GM19238 (cell line): ENCODE measurements around the gene DACT3.
A peak's percentile ranks its signal among the peaks of the same experiment; 100 is the strongest.
"Not testable (repeated sequence)": the region's sequence is repeated elsewhere in the genome, so short reads cannot be mapped to it uniquely, and the experiment has no call there.

Experiments
- DNase-seq: peaks from one replicate; pipeline ENCODE4 v3.0.0; 2011; ENCODE audit warnings: low spot score; ENCODE audit not compliant: insufficient read length

The DACT3 gene

DNA sequence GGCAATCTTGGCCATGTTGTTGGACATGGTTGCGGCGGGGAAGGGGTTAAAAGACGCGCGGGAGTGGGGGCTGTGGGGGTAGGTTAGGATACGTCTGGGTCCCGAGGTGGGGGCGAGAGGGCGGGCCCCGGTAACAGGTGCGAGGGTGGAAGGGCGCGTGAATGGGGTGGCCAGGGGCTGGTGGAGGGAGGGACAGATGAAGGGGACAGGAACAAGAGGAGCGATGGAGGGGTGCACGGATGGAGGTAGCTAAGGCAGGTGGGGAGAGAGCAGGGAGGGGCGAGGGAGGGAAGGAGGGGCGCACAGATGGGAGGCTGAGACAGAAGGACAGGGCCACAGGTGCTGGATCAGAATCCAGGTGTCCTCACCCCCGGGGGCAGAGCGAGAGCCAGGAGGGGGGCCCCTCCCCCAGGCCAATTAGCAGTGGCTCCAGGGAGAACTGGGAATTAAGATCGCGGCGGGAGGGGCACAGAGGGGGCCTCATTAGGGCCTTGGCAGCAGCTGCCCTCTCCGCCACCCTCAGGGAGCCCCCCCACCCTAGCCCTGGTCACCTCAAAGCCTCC, 26.2 kb downstream of the DACT3 start:
- no peak for DNase-seq

DNA sequence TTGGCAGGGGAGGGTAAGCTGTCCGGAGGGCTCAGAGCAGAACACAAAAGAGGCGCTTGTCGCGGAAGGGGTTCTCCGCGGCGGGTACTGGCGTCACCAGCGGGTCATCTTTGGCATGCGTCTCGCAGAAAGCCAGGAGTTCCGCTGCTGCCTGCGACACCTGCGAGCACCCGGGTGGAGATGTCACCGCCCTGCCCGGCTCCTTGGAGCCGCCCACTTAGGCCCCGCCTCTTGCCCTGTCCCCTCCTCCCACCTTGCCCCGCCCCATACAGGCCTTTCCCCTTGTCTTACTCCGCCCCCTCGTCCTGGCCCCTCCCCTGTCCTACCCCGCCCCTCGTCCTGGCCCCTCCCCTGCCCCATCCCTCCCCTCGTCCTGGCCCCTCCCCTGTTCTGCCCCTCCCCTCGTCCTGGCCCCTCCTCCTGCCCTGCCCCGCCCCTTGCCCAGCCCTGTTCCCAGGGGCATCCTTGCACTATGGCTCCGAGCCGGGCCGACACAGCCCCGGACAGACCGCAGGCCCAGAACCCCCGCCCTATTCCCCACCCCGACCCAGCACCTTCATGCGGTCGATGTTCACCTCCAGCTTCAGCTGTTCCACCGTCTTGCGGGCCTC, 26.8 kb downstream of the DACT3 start:
- DNase-seq, result peak; percentile 90

DNA sequence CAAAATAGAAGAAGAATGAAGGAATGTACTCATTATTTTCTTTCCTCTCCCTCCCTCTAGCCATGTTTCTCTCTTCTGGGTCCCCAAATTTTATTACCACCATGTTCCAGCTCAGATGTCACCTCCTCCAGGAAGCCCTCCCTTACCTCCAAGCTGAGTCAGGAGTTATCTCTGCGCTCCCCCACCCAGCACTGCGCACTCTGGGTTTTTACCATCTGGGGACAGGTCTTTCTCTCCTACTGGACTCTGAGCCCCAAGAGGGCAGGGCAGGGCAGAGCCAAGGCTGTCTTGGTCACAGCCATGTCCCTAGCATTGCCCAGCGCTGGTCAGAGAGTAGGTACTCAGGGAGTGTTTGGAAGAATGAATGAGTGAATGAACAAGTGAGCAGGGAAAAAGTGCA, 27.9 kb downstream of the DACT3 start:
- no peak for DNase-seq

DNA sequence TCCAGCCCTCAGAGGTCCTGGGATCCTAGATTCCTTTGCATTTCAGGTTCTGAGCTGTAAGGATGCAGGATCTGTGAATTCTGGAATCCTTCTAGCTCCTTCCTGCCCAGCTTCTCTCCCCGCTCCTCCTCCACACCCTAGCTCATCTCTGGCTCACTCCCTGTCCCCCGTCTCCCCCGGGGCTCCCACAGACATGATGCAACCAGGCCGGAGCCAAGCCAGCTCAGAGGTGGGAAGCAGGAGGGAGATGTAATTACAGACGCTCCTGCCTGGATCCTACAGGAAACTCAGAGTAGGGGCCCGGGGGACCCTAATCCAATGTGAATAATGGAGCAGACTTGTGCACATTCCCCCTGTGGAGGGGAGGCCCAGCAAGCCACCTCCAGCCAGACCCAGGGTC, 29.5 kb downstream of the DACT3 start:
- DNase-seq, result no peak

DNA sequence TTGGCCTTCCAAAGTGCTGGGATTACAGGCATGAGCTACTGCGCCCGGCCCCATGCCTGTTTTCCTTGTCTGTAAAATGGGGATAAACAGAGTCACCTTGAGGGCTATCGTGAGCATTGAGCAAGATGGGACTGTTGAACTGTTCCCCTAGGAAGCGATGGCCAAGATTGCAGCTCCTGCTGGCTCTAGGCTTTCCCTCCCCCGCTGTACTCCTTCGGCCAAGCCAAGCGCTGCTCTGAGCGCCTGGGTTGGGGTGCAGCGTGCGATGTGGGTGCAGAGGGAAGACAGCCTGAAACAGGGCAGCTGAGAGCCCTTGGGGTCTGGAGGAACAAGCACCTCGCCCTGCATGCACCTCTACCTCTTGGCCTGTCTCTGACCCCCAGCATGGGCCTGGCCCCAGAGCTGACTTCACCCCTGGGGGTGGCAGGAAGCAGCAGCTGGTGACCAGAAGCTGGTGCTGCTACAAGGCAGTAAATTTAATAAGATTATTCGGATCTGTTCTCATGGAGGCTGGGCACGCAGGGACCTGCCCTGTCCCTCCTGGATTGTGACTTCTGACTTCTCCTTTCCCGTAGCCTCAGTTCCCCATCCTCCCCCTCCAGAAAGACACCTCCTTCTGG, 30.3 kb downstream of the DACT3 start:
- DNase-seq, result no peak

DNA sequence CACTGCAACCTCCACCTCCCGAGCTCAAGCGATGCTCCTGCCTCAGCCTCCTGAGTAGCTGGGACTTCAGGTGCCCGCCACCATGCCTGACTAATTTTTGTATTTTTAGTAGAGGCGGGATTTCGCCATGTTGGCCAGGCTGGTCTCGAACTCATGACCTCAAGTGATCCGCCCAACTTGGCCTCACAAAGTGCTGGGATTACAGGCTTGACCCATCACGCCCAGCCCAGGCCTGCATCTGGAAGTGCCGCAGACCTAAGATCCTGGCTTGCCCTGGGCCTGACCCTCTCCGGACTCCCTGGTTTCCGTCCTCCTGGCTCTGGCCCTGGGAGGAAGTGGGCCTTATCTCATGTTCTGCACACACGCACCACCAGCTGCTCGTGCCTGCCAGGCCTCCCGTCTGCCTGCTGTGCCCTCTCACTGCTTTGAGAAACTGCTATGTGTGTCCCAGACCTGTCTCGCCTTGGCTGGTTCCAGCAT, 31.4 kb downstream of the DACT3 start:
- no peak for DNase-seq

DNA sequence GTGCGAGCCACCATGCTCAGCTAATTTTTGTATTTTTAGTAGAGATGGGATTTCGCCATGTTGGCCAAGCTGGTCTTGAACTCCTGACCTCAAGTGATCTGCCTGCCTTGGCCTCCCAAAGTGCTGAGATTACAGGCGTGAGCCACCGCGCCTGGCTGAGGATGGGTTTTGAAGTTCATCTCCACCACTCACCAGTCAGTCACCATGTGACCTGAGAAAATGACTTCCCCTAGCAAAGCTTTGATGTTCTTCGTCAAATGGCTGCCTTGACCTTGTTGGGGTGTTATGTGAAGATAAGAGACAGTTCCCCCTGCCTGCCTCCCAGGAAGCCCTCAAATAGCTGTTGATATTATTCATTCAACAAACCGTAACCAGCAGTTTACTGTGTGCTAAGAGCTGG, 32.0 kb downstream of the DACT3 start:
- DNase-seq, result not testable (repeated sequence)

DNA sequence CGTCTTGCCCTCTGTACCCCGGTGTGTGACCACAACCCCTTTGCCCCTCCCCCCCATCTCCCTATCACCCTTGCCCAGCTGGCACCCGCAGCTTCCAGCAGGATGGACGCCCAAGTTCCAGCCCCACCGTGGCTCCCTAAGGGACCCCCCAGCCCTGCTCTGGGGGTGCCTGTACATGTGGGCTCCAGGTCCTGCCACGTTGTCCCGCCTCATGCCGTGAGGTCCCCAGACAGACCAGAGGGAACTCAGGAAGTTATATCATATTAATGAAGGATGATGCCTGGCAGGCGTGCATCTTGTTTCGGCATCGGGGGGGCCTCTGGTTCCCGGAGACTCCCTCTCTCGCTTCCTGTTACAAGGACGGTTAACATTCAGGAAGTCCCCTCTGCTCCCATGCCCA, 34.5 kb downstream of the DACT3 start:
- DNase-seq, result no peak

DNA sequence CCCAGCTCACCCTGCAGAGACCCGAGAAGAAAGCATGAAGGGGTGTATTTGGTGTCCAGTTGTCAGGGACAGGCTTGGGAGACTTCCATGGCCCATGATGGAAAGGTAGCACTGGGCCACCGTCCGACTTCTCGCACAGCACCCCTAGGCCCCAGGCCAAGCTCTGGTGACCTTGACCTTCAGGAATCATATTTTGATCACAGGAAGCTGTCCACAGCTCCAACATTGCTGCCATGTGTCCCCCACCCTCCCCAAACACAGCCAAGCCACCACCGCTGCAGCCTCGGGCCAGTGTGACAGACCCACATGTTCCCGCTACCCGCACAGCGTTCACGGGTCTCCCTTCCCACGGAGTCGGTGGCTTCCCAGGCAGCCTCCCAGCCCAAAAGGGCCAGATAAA, 35.3 kb downstream of the DACT3 start:
- no peak for DNase-seq

DNA sequence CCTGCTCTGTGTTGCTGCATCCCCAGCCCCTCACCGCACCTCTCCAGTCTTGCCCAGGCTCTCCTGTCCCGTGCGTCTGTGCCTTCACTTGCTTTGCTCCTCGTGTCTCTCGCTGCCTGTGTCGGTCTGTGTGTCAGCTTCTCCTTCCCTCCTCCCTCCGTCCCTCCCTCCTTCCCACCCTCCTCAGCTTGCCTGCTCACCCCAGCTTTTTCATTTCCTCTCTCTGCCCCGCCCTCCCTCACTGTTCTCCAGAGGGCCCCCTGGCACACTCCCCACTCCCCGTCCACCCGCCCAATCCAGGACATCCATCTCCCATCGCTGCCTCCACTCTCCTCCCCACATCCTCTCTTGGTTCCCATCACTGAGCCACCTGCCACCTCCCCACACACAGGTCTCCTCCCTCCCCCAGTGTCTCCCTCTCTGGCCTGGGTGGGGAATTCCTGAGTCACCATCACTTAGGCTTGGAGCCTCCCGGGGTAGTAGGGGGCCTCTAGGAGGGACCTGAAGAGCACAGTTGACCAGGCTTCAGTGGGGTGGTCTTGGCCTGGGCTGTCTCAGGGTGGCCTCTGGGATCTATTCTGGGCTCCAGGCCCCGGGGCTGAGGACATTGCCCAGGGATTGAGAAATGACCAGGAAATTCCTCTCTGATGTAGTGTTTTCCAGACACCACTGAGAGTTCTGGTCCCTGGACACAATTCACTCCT, 35.9 kb downstream of the DACT3 start, which contains the start of gene PTGIR:
TSS of gene PTGIR (minus strand) at position 132 of the 704 bp plus-strand sequence. CDS start 864 bp downstream, outside the sequence.
- DNase-seq, result no peak

DNA sequence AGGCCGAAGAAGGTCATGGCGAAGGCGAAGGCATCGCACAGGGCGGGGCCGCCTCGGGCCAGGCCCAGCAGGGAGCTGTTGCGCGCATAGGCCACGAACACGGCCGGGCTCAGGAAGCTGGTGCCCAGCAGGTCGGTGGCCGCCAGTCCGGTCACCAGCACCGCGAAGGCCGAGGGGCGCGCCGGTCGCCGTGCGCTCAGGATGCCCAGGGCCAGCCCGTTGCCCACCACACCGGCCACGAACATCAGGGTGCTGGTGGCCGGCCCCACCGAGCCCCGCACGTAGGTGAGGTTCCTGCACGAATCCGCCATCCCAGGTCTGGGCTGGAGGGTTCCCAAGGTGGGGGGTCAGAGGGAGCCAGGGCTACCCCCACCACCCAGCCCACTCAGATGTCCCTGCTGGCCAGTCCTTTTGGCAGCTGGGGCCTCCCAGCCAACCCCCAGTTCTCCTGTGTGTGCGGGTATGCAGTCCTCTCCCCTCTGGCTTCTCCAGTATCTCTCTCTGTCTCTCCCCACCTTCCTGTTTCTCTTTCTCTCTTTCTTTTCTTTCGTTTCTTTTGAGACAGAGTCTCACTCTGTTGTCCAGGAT, 37.0 kb downstream of the DACT3 start:
- DNase-seq, result no peak

DNA sequence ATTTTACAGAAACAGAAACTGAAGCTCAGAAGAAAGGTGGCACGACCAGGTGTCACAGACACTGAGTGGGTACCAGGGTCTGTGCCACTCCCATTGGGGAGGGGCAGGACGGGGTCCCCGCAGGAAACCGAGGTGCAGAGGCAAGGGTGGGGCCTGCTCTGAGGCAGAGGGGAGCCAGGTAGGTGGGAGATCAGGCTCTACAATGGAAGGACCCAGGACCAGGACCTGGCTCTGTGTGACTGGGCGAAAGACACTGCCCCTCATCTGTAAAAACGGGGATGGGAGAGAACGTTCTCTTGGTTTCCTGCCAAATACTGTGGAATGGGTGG, 38.9 kb downstream of the DACT3 start:
- no peak for DNase-seq

DNA sequence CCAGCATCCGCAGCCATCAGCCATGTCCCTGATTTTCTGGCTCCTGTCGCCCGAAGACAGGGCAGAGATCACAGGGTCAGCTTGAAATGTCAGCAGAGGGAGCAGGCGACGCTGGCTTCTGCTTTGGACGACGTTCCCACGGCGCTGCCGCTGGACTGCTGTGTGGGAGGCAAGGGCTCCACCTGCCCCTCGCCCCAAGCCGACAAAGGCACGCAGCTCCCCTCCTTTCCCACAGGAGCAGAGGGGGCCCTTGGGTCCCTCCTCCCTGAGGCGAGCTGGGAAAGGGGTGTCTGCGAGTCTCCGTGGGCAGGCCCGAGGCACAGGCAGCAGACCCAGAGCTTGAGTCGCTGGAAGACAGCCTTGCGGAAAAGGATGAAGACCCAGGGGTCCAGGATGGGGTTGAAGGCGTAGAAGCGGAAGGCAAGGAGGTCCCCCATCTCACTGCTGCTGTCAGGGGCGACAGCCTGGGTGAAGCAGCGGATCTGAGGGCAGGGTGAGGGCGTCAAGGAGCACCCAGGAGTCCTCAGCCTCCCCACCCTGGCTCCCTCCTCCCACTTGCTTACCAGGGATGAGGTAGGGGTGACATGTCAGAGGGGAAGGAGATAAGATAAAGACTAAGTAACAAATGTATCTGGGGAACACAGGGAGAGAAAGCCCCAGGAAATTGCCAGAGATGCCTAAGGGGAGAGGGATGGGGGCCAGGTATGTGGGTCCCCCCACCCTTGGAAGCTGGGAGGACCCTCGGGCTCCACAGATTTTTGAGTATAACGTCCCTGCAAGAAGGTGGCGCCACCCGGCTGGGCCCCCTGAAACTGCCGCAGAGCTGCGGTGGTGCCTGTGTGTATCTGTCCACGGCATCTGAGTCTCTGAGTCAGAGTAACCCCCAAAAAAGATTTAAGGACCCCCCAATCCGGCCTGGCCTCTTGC, 39.5 kb downstream of the DACT3 start:
- no peak for DNase-seq

DNA sequence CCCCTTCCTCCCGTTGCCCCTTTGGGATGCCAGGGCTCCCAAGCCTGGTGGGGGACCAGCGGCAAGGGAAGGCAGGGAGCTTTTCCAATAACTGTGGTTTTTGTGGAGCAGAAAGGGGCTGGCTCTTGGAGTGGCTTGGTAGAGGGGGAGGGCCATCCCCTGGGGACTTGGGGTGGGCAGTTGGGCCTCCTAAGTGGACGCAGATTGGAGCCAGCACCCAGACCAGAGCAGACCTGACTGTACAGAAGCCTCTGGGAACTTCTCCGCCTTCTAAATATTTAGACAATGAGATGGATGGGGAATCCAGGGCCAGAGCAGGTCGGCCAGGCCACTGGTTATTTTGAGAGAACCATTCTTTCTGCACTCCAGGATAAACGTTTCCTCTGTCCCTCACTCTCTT, 40.3 kb downstream of the DACT3 start:
- DNase-seq, result no peak

DNA sequence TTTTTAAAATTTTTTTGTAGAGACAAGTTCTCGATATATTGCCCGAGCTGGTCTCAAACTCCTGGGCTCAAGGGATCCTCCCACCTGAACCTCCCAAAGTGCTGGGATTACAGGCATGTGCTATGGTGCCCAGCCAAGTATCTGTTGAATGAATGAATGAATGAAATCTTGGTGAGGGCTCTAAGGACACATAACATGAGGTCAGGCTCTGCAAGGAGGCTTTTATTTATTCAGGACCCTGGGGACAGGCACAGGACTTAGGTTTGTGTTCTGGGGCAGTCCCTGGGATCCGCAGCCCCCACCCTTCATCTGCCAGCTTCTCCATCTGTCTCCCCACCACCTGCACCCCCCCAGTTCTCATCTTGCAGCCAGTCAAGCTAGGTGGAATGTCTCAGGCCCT, 40.7 kb downstream of the DACT3 start:
- no peak for DNase-seq

DNA sequence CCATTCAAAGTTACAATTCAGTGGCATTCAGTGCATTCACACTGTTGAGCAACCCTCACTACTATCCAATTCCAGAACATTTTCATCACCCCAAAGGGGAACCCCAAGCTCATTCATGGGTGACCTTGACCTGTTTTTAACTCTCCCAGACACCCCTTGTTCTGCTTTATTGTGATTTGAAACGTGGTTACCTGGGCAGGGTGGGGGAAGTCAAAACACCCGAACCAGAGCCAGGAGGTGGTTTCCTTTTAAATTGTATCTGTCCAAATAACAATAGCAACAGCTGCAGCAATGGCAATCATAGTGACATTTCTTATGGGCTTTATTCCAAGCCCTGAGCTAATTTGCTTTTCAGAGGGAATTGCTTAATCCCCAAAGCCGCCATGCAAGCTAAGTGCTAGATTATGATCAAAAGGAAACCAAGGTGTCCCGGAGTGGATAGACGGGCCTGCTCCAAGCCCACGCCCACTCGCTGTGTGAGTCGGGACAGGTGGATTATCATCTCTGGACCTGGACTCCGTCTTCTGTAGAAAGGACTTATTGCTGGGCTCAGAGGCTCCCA, 42.2 kb downstream of the DACT3 start:
- DNase-seq, result no peak

DNA sequence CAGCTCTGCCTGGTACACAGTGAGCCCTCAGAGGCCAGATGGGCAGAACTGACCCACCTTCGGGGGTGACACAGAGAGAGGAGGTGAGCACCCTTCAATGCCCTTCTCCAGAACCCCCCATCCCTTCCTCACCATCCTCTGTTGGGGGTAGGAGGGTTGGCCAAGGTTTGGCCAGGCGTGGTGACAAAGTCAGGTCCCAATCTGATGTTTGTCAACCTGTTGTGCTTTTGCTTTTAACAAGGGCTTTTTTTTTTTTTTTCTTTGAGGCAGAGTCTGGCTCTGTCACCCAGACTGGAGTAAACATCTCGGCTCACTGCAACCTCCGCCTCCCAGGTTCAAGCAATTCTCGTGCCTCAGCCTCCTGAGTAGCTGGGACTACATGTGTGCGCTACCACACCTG, 43.4 kb downstream of the DACT3 start:
- no peak for DNase-seq

DNA sequence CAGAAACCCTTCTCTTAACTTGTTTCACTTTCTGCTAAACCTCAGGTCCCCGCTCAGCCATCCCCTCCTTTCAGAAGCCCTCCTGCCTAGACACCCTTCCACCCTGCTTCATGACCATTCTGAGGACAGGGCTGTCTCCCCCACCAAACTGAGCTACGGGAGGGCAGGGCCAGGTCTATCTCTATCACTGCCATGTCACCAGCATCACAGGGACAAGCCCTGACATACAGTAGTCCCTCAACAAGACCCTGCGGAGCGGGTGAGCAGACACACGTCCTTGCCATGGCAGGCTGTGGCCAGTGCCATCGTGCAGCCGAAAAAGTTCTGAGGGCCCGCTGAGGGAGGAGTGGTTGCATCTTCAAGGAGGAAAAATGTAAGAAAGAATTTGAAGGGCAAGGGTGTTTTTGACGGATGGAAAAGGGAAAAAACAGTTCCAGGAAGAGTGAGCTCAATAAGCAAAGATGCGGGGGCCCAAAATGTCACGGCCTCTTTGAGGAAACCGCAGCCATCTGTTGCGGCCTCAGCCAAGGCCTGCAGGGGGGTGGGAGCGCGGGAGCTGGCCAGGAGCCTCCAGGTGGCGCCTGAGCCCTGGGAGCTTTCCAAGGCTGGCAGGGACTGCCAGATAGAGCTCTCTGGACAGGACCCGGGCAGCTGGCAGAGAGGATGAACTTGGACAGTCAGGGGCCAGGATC, 44.2 kb downstream of the DACT3 start:
- no peak for DNase-seq

DNA sequence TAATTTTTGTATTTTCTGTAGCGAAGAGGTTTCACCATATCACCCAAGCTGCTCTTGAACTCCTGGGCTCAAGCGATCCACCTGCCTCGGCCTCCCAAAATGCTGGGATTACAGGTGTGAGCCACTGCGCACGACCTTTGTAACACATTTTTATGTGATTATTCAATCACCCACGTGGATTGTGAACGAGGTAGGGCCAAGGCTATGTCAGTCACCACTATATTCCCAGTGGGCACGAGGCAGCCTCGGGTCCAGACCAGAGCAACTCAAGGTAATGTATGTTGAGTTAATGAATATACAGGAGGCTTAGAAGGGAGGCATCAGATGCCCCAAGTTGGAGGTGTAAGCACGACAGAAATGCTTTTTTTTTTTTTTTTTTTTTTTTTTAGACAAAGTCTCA, 45.0 kb downstream of the DACT3 start:
- no peak for DNase-seq

DNA sequence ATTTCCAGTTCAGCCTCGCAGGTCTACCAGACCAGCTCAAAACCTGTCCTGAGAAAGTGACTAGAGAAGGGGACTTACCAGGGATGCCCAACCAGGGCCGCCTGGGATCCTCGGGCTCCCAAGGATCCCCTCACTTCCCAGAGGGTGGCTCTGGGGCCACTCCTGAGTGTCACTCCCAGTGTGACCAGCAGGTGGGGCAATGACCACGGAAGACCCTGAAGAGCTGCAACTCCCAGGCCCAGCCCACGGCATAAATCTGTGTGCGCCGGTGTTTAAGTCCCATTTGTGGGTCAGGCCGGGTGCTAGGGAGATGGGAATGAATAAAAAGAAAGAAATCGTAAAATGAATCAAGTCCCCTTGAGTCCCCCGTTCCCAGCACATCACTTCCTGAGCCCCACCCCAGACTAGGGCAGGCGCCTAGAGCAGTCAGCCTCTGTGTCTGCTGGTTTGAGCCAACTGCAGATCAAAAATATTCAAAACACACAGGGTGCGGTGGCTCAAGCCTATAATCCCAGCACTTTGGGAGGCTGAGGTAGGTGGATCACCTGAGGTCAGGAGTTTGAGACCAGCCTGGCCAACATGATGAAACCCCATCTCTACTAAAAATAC, 46.8 kb downstream of the DACT3 start:
- peak; percentile 77 for DNase-seq
